NCI-H226 (cell line): ENCODE data around the gene MMP14.
"Not testable (repeated sequence)": the region's sequence is repeated elsewhere in the genome, so short reads cannot be mapped to it uniquely, and the experiment has no call there.

ENCODE experiments used
- DNase-seq: peaks from one replicate; pipeline ENCODE4 v3.0.0-alpha.2; 2015

Gene MMP14

DNA sequence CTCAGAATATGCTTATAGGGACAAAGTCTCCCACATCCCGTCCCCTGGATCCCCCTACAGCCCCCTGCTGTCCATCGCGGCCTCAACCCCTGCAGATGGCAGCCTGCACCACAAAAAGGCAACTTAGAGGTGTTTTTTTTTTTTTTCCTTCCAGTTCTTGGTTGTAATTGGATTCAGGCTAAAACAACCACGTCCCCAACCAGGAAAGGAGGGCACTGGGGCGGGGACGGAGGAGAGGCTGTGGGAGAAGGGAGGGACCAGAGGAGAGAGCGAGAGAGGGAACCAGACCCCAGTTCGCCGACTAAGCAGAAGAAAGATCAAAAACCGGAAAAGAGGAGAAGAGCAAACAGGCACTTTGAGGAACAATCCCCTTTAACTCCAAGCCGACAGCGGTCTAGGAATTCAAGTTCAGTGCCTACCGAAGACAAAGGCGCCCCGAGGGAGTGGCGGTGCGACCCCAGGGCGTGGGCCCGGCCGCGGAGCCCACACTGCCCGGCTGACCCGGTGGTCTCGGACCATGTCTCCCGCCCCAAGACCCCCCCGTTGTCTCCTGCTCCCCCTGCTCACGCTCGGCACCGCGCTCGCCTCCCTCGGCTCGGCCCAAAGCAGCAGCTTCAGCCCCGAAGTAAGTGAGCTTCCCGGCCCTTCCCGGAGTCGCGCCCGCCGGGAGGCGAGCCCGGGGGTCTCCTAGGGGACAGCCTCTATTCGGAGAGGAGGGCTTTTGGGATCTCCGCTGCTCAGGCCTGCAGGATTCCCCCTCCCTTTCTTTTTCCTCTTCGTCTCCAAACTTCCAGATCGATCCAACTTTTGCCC, at the start of gene MMP14:
MMP14 (plus strand) TSS at position 285 of the 813 bp plus-strand sequence; CDS start at position 518, 233 bp downstream.
- peak; percentile 24 for DNase-seq

DNA sequence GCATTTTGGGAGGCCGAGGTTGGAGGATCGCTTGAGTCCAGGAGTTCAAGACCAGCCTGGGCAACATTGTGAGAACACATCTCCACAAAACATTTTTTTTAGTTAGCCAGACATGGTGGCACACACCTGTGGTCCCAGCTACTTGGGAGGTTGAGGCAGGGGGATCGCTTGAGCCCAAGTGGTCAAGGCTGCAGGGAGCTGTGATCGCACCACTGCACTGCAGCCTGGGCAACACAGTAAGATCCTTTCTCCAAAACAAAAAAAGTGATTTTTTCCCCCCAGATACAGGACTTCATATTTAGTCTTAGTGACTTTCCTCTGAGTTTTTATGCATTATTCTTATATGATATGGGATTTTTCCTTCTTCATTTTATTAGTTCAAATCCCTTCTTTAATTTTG, 49.7 kb upstream of the MMP14 start:
- DNase-seq, result no peak

DNA sequence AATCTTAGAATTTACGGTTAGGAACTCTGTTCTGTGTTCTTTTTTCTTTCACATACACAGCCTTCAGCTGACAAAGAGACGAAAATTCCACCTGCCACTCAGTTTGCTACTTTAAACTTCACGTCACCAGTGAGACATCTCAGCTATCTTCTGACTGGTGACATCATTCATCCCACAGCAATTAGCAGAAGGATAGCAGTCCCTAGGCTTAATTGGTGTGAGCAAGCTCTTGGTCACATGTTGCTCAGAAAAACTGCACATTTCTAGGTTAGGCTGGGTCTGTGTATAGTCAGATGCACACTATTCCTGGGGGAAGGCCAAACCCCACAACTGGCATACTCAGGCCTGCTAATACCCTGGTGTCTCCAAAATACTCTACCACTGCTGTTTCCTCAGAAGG, 45.1 kb upstream of the MMP14 start:
- peak; percentile 96 for DNase-seq

DNA sequence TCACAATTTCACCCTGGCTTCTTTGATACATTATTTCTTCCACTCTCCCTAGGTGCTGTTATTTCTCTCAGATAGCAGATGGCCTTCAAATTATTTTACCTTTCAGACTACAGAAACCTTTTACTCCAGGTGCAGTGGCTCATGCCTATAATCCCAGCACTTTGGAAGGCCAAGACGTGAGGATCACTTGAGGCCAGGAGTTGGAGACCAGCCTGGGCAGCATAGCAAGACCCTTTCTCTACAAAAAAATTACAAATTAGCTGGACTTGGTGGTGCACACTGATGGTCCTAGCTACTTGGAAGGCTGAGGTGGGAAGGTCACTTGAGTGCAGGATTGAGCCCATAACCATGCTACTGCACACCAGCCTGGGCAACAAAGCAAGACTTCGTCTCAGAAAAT, 44.2 kb upstream of the MMP14 start:
- no peak for DNase-seq

DNA sequence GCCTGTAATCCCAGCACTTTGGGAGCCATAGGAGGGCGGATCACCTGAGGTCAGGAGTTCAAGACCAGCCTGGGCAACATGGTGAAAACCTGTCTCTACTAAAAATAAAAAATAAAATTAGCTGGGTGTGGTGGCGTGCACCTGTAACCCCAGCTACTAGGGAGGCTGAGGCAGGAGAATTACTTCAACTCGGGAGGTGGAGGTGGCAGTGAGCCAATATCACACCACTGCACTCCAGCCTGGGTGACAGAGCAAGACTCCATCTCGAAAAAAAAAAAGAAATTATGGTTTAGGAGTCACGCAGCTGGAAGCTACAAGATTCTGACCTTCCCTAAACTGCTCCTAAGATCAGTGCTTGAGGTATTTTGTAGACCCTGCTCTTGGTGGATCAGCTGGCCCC, 42.8 kb upstream of the MMP14 start:
- DNase-seq, result not testable (repeated sequence)

DNA sequence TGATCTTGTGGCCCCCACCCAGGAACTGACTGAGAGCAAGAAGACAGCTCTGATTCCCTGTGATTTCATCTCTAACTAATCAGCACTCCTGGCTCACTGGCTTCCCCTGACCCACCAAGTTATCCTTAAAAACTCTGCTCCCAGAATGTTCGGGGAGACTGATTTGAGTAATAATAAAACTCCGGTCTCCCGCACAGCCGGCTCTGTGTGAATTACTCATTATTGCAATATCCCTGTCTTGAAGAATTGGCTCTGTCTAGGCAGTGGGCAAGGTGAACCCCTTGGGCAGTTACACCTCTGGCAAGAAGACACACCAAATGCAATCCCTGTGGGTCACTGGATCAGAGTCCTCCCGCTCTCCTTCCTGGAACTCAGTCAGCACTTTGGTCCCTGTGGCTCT, 42.4 kb upstream of the MMP14 start:
- DNase-seq, result no peak

DNA sequence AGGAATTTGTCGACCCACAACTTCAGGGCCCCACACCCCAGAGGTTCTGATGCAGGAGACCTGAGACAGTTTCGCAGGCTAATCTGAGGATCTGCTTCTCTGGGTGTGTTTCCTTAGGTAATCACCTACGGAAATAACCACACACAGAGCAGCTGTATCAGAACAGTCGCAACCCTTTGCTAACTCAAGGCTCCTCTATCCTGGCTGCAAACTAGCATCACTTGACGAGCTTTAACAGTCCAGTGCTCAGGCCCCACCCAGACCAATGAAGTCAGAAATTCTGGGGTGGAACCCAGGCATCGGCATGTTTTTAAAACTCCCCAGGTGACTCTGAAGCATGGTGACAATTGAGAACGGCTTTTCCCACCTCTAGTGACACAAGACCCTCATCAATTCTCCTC, 41.8 kb upstream of the MMP14 start:
- DNase-seq, result no peak

DNA sequence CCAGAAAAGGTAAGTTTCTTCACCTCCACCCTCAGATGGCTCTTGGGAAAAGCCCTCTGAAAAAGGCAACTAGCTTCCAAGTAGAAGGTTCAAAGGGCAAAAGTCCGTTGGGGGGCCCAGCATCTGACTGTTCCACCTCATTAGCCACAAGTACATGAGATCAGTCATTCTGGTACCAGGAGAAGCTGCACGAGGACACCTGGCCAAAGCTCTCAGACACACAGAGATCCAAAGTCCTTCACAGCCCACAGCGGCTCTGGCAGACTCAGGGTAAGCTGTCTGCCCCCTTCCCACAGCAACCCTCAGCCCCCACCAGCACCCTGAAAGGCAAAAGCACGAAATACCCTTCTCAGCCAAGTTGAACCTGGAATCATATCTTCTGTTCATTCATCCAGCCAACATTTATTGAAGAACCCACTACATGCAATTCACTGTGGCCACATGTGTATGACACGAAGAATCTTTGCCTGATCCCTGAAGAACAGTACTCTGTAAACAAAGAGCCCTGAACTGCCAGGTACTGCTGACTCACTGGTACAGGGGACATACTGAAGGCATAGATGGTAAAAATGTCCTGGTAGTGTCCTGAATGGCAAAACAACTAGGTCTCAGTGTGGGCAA, 40.2 kb upstream of the MMP14 start:
- no peak for DNase-seq

DNA sequence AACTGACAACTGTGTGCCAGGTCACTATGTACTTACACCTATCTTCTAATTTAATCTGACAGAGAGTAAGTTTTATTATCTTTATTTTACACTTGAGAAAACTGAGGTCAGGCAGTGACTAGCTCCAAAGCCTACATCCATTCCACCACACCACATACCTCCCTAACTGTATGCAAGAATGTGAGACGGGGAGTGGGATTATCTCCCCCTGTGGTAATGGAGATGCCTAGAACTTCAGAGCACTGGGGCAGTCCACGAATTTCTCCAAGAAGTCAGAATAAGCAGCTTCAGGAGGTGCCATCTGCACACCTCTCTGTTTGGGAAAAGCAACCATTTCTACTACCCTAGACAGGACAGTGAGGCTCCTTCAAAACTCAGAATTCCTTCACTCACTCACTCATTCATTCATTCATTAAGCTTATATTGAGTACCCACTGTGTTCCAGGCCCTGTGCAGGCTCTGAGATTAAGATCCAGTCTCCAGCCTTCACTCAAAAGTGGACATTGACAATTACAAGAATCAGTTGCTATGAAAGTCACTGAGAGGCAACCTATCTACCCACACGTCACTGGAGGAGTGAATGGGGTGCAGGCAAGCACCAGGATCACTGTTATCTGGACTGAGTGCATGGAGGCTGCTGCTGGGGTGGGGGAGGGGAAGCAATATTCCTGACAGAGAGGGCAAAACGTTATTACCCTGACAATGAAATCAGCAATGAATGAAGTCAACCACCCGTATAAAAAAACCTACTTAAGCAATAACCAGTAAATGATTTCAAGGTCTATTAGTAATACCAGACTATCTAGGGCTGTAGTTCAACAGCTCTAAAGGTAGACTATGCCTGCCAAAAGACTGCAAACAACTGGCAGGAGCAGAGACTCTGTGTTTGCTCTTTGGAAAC, 39.1 kb upstream of the MMP14 start:
- no peak for DNase-seq

DNA sequence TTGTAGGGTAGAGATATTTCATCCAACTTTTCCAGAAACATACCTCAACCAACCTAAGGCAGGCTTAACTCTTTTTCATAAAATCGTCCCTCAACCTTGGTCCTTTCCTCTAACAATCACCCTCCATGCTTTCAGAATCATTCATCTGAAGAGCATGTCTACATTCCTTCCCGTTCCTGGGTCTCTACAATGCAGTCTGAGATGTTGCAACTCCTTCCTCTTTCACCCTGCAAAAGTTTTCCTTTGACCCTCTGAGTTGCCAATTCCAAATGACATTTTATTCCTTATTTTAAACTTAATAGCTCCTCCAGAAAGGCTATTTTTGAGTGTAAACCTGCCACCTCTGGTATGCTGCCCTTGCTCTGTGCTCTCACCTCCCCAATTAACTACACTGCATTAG, 37.9 kb upstream of the MMP14 start:
- no peak for DNase-seq

DNA sequence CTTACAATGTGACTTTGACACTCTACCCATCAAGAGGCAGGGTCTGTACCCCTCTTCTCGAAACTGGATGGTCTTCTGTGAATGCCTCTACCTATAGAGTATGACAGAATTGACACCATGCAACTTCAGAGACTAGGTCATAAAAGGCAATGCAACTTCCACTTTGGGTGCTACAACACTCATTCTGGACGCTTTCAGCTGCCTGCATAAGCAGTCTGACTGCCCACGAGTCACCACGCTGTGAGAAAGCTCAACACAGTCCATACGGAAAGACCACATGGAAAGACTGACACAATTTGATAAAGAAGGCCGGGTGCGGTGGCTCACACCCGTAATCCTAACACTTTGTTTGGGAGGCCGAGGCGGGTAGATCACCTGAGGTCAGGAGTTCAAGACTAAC, 36.0 kb upstream of the MMP14 start:
- no peak for DNase-seq

DNA sequence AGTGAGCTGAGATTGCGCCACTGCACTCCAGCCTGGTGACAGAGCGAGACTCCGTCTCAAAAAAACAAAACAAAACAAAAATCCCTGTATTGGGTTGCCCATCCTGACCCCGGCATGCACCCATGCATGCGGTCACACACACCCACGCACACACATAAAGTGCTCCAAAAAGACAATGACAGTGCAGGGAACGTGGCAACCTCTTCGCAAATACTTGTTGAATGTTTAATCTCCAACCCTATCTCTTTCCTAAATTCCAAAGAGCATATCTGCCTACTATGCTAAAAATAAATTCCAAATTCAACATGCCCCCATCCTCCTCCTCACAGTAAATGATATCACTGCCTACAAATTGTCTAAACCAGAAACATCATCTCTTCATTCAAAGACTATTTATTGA, 34.7 kb upstream of the MMP14 start:
- no peak for DNase-seq

DNA sequence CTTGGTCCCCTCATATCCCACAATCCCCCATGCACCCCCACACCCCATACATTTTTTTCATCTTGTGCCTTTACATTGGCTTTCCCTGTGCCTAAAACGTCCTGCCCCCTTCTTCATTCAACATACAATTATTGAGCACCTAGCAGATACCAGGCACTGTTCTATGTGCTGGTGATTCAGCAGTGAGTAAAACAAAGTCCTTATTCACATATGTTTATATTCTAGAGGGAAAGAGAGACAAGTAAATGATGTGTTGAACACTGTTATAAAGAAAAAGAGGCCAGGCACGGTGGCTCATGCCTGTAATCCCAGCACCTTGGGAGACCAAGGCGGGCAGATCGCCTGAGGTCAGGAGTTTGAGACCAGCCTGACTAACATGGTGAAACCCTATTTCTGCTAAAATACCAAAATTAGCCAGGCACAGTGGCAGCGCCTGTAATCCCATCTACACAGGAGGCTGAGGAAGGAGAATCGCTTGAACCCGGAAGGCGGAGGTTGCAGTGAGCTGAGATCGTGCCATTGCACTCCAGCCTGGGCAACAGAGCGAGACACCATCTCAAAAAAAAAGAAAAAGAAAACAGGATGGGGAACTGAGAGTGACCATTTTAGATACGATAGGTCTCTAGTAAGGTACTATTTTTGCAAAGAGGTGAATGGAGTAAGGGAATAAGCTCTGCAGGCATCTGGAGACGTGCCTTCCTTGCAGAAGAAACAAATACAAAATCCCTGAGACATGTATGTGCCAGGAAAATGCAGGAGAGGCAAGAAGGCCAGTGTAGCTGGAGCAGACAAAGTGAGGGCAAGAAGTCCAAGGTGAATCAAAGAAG, 33.3 kb upstream of the MMP14 start:
- DNase-seq, result no peak

DNA sequence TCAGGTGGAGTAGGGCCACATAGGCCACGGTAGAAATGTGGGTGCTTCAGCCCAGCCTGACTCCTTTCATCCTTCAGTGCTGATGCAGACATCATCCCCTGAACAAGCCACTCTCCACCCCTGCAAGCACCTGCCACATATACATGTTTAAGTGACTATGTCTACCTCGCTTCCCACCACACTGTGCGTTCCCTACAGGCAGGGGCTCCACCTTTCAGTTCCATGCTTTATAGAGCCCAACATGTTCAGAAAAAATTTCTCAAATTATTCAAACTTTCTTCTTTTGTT, 32.8 kb upstream of the MMP14 start:
- DNase-seq, result no peak

DNA sequence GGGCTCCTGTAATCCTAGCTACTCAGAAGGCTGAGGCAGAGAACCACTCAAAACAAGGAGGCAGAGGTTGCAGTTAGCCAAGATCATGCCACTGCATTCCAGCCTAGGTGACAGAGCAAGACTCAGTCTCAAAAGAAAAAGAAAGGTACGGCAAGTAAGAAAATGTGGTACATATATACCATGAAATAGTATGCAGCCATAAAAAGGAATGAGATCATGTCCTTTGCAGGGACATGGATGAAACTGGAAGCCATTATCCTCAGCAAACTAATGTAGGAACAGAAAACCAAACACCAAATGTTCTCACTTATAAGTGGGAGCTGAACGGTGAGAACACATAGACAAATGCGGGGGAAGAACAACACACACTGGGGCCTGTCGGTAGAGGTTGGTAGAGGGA, 31.1 kb upstream of the MMP14 start:
- DNase-seq, result not testable (repeated sequence)

DNA sequence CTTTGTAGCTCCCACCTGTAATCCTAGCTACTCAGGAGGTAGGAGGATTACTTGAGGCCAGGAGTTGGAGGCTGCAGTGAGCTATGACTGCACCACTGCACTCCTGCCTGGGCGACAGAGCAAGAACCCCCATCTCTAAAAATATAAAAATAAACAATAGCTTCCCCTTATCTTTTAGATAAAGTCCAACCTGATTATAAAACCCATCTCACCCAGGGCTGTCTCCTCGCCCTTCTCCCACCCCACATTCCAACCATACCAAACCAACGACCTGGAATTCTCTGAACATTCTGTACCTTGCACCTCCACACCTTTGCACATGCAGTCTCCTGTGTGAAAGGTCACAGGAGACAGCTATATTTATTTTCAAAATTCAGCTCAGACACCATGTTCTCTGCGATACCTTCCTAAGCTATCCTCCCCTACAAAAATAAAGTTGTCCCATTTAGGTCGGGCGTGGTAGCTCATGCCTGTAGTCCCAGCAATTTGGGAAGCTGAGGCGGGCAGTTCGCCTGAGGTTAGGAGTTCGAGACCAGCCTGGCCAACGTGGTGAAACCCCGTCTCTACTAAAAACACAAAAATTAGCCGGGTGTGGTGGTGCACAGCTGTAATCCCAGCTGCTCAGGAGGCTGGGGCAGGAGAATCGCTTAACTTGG, 28.8 kb upstream of the MMP14 start:
- DNase-seq, result peak; percentile 93

DNA sequence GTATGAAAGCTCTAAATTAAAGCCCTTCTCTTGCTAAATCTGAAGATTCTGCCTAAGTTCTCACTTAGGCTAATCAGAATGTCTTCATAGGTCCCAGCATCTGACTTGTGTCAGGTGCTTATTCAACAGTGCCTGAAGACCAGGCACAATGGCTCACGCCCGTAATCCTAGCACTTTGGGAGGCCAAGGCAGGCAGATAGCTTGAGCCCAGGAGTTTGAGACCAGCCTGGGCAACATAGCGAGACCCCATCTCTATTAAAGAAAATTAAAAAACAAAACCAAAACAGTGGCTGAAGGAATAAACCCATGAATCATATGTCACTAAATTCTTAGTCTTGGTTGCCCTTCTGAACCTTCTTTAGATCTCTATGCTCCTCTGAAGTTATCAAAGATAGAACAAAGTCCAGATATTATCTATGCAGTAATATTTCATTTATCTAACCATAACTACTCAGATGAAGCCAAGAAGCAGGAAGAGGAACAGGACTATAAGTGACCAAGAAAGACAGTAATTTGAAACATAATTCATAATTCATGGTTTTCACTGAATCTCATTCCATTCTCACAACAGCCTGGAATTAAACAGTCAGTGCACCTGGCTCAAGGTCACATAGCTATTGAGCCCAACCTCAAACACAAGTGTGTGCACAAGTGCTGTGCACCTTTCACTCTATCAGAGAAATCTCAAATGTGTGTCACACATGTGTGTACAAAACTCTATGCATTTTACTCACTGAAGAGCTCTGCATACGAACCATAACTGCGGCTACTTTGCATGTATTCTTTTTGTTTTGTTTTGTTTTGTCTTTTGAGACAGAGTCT, 27.8 kb upstream of the MMP14 start:
- DNase-seq, result no peak

DNA sequence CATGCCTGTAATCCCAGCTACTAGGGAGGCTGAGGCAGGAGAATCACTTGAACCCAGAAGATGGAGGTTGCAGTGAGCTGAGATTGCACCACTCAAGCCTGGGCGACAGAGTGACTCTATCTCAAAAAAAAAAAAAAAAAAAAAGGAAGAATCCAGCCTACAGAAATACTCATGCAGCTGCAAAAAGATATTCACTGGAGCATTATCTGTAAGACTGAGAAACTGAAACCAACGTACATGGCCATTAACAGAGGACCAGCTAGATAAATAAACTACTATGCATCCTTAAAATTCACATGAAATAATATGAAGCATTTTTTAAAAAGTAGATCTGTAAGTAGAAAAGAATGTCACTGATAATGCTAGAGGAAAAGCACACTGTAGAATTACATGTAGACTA, 24.7 kb upstream of the MMP14 start:
- no peak for DNase-seq

DNA sequence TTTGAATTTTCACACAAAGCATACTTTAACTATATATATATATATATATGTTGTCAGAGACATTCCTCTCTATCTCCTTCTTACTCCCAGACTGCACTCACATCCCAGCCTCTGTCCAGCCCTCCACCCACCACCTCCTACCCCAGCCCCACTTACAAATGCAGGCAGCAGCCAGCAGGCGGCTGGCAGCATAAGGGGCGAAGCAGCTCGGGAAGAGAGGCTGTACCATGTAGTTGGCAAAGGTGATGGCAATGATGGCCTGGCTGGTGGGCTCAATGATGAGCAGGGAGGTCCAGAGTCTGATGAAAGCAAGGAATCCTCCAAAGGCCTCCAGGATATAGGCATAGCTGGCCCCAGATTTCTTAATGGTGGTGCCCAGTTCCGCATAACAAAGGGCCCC, 23.6 kb upstream of the MMP14 start:
- no peak for DNase-seq

DNA sequence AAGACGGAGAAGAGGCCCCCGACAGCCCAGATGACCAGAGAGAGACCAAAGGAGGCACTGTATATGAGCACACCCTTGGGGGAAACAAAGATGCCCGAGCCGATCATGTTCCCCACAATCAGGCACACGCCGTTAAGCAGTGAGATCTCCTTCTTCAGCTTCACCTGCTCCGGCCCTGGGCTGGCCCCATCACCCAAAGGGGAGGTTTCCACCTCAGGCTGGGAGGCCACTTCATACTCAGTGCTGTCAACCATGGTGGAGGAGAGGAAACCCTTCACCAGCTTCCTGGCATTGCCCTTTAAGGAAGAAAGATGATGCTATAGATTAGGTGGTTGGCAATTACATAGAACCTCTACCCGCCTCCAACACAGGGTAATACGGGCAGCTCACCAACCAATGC, 23.2 kb upstream of the MMP14 start:
- DNase-seq, result no peak

DNA sequence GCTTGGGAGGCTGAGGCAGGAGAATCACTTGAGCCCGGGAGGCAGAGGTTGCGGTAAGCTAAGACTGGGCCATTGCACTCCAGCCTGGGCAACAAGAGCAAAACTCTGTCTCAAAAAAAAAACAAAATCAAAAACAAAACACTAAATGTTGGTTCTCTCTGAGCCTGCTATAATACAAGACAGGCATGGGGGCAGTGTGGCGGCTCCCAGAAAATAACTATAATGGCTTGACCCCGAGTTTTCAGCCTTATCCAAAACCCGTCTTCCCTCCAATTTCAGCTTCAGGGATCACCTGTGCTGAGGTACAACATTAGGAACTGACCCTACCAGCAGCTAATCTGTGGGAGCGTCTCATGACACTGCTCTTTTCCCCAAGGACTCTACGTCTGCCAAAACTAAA, 22.0 kb upstream of the MMP14 start:
- DNase-seq, result no peak
